ENCODE results near the gene MYH7.
"Not testable (repeated sequence)": the region's sequence is repeated elsewhere in the genome, so short reads cannot be mapped to it uniquely, and the experiment has no call there.

The MYH7 gene

DNA sequence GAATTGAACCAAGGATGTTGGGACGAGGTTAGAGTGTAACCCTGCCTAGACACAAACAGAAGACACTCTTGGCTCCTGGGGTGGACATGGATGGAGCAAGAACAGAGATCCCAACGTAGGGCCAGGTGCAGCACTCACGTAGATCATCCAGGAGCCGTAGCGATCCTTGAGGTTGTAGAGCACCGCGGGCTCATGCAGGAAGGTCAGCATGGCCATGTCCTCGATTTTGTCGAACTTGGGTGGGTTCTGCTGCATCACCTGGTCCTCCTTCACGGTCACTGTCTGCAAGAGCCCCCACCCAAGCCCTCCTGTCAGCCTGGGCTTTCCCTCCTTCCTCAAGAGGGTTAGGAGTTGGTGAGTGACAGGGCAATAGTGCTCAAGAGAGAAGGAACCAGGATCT, 2.5 kb downstream of the MYH7 start:
- TF ChIP-seq, protein P1, sequence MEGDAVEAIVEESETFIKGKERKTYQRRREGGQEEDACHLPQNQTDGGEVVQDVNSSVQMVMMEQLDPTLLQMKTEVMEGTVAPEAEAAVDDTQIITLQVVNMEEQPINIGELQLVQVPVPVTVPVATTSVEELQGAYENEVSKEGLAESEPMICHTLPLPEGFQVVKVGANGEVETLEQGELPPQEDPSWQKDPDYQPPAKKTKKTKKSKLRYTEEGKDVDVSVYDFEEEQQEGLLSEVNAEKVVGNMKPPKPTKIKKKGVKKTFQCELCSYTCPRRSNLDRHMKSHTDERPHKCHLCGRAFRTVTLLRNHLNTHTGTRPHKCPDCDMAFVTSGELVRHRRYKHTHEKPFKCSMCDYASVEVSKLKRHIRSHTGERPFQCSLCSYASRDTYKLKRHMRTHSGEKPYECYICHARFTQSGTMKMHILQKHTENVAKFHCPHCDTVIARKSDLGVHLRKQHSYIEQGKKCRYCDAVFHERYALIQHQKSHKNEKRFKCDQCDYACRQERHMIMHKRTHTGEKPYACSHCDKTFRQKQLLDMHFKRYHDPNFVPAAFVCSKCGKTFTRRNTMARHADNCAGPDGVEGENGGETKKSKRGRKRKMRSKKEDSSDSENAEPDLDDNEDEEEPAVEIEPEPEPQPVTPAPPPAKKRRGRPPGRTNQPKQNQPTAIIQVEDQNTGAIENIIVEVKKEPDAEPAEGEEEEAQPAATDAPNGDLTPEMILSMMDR (IDR thresholded peaks at IDR 0.05) = no peak
- TF ChIP-seq ZFX (IDR thresholded peaks at IDR 0.05; ENCODE audit: borderline replicate concordance) = no peak

DNA sequence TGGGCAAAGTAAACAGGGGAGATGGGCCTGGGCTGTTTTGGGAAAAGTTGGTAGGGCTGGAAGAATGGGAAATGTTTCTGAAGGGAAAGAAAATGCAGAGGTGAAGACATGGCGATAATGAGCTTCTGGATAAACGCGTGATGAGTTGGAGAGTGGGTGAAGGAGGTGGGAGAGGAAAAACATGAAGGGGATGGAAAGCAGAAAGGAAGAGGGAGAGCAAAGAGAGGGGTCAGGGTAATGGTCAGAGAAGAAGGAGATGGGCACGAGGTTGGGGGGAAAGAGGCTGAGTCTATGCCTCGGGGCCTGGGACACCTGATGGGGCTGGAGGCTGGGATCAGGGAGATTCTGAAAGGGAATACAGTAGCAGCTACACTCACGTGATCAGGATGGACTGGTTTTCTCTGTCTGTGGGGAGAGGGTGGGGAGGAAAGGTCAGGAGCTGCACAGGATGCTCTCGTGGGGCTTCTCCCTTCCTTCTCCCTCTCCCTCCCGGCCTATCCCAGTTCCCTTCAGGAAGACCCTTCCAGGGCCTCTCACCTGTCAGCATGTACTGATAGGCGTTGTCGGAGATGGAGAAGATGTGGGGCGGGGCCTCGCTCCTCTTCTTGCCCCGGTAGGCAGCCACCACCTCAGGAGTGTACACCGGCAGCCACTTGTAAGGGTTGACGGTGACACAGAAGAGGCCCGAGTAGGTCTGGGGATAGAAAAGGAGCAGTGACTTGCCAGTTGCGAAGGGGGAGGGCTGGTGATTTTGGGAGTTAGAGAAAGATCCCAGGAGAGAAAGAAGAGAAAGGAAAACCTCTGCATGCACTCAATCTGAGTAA, 3.1 kb downstream of the MYH7 start:
- TF ChIP-seq, protein P1 (IDR thresholded peaks at IDR 0.05) = no peak
- no peak for TF ChIP-seq ZFX (IDR thresholded peaks at IDR 0.05; ENCODE audit: borderline replicate concordance)
- no peak overlapping the region for H3K27ac ChIP-seq

More for the DNA sequence above, 2.5 kb downstream of the MYH7 start:
- no peak overlapping the region for H3K27ac ChIP-seq

- TF ChIP-seq, protein P1 (IDR thresholded peaks at IDR 0.05) = no peak
- TF ChIP-seq ZFX (IDR thresholded peaks at IDR 0.05; ENCODE audit: borderline replicate concordance) = no peak
- no peak overlapping the region for H3K27ac ChIP-seq
Observed at GRCh38 chr14:23431486-23431885, 4.0 kb downstream of the MYH7 start.

DNA sequence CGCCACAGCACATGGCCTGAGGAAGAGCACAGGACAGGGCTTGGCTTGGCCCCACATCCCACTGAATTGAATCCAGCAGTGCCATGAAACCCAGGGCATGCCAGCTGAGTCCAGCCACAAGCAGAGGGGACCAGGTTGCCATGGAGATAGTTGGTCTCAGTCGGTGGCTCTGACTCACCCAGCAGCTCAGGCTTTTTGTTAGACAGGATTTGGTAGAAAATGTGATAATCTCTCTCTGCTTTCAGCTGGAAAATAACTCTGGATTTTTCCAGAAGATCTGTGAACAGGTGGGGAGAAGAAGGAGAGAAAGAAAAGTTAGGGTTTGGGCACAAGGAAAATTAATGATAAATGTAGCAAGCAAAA, 4.8 kb downstream of the MYH7 start:
- no peak overlapping the region for H3K27ac ChIP-seq
- no peak for TF ChIP-seq ZFX (IDR thresholded peaks at IDR 0.05; ENCODE audit: borderline replicate concordance)
- TF ChIP-seq, protein P1 (IDR thresholded peaks at IDR 0.05) = no peak

DNA sequence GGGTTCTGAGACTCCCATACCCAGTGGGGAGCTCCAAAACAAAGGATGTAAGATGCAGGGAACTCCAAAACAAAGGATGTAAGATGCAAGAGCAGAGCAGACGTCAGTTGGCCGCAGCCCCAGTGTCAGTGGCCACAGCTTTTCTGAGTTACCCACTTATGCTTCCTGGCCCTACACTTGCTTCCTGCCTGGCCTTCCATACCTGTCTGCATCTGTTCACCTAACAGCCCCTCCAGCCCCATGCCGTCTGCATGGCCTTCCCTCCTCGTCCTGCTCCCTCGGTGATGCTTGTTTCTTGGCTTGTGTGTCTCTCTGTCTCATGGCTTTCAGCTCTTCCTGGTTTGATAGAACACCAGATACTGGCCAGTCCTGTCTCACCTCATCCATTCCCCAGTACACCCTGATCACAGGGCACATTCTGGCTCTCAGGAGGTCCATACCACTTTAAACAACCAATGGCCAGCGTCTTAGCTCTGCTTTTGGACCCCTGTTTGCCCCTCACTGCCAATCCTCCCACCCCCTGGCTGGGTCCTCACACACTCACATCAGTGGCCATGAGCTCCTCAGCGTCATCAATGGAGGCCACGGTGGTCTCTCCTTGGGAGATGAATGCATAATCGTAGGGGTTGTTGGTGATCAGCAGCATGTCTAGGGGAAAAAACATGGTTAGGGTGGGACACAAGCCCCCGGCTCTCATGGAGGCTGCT, 5.3 kb downstream of the MYH7 start:
- TF ChIP-seq, protein P1 (IDR thresholded peaks at IDR 0.05) = no peak
- TF ChIP-seq ZFX (IDR thresholded peaks at IDR 0.05; ENCODE audit: borderline replicate concordance) = no peak
- H3K27ac ChIP-seq = no peak overlapping the region

DNA sequence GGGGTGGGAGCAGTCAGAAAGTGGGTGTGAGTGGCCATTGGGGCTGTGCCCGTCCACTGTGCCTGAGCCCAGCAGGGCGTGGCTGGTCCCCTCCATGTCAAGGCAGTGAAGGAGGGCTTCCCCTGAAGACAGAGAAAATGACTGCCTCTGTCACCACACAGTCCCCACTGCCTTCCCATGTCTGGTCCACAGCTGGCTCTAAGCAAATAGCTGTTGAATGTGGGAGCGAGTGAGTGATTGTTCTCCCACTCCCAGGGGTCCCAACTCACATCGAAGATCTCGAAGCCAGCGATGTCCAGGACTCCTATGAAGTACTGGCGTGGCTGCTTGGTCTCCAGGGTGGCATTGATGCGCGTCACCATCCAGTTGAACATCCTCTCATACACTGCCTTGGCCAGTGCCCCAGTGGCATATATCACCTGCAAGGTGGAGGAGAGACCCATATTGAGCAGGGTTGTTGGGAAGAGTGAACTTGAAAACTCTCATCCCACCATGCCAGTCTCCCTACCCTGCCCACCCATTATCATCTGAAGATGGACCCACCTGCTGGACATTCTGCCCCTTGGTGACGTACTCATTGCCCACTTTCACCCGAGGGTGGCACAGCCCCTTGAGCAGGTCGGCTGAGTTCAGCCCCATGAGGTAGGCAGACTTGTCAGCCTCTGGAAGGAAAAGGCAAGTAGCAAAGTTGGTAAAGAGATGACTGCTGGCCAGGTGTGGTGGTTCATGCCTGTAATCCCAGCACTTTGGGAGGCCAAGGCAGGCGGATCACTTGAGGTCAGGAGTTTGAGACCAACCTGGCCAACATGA, 6.6 kb downstream of the MYH7 start:
- H3K27ac ChIP-seq = no peak overlapping the region
- TF ChIP-seq, protein P1 (IDR thresholded peaks at IDR 0.05) = no peak
- no peak for TF ChIP-seq ZFX (IDR thresholded peaks at IDR 0.05; ENCODE audit: borderline replicate concordance)

- not testable (repeated sequence) for H3K27ac ChIP-seq
Observed at GRCh38 chr14:23425798-23426197, 9.7 kb downstream of the MYH7 start.
